Fibroblast of upper back skin (primary cell): ENCODE measurements around the gene XPO1.
"Not testable (repeated sequence)": the region's sequence is repeated elsewhere in the genome, so short reads cannot be mapped to it uniquely, and the experiment has no call there.

ENCODE experiments used
- DNase-seq: peaks from one replicate; pipeline ENCODE4 v3.0.0-alpha.2; 2013

XPO1 gene

DNA sequence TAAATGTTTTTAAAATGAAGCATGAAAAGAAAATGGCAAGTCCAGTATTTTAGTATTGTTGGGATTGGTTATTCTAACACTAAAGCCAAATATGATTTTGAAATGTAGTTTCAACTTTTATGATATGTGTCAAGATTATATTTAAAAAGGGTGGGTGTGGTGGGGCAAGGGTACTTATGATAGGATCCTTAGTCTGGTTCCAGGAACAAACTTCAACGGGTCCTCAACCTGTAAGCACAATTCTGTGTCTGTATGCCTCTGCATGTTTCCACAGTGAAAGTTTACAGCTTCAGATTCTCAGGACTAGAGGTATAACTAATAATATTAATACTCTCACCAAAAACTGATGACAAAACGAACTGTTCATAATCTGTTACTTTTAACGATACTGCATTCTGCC is 73.1 kb downstream of the XPO1 start:
- DNase-seq, result no peak

DNA sequence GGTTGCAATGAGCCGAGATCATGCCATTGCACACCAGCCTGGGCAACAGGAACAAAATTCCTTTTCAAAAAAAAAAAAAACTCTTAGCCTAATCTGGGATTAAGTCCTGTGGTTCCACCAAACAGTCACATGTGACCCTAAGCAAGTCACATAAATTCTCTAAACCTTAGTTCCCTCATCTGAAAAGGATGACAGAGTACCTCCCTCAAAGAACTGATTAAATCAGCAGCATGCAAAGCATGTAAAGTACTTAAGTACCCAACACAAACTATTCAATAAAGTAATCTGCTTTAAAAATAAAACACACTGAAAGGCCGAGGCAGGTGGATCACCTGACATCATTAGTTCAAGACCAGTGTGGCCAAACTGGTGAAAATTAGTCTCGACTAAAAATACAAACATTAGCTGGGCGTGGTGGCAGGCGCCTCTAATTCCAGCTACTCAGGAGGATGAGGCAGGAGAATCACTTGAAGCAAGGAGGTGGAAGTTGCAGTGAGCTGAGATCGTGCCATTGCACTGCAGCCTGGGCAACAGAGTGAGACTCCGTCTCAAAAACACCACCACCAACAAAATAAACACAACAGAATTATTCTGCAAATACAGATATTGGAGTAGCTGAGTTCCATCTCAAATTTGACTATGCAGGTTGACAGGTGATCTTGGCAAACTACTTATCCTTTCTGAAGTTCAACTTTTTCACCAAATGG is 74.2 kb downstream of the XPO1 start:
- DNase-seq, result no peak

DNA sequence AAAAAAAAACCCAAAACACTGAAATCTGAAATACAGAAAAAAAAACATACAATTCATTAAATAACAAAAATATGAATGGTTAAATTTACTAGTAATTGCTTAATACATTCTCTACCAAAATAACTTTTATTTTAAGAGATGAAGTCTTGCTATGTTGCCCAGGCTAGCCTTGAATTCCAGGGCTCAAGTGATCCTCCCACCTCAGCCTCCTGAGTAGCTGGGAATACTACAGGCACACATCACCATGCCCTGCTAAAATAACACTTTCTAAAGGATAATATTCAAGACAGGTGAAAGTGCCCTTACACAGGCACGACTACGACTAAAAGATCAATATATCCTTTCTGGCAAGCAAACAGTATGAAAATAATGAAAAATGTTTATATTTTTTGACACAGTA is 76.8 kb downstream of the XPO1 start:
- DNase-seq, result no peak

DNA sequence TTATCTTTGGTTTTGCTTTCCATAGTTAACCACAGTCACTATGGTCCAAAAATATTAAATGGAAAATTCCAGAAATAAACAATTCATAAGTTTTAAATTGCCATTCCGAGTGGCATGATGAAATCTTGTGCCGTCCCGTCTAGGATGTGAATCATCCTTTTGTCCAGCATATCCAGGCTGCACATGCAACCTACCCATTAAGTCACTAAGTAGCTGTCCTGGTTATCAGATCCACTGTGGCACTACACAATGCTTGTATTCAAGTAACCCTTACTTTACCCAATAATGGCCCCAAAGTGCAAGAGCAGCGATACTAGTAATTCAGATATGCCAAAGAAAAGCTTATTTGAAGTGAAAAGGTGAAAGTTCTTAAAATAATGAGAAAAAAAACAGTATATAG is 78.0 kb downstream of the XPO1 start:
- DNase-seq, result peak; percentile 74

DNA sequence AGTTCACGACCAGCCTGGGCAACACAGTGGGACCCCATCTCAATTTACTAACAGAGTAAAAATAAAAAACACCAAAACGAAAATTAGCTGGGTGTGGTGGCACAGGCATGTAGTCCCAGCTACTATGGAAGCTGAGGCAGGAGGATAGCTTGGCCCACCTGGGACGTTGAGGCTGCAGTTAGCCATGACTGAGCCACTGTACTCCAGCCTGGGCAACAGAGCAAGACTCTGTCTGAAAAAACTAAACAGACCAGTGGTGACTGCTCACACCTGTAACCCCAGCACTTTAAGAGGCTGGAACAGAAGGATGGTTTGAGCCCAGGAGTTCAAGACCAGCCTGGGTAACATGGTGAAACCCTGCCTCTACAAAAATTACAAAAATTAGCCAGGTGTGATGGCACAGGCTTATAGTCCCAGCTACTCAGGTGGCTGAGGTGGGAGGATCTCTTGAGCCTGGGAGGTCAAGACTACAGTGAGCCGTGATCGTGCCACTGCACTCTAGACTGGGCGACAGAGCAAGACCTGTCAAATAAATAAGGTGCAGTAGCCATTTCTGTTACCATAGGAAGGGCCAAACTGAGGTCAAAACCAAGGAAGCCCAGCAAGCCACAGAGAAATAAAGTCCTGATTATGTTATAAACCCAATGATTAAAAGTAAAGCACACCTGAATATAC is 81.3 kb downstream of the XPO1 start:
- DNase-seq, result no peak

DNA sequence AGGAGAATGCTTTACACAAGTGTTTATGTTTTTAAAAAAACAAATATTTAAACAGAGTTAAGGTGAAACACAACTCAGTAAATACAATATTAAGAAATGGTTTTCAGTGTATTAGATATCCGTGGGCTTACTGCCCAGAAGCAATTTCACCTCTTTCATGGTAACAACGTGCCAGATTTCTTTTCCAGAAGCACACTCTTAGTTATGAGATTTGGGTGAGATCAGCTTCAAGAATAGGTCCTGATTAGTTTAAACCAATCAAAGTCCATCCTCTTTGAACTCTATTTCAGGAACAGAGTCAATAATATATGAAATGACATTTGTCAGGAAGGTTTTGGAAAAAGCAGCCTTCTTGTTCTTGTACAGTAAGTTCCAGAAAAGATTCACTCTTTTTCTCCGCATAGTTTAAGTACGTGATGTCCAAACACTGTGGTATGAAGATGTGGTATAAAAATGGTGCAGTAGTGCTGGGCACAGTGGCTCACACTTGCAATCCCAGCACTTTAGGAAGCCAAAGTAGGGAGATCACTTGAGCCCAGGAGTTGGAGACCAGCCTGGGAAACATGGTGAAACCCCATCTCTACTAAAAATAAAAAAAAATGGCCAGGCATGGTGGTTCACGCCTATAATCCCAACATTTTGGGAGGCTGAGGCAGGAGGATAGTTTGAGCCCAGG is 81.9 kb downstream of the XPO1 start:
- DNase-seq, result no peak

DNA sequence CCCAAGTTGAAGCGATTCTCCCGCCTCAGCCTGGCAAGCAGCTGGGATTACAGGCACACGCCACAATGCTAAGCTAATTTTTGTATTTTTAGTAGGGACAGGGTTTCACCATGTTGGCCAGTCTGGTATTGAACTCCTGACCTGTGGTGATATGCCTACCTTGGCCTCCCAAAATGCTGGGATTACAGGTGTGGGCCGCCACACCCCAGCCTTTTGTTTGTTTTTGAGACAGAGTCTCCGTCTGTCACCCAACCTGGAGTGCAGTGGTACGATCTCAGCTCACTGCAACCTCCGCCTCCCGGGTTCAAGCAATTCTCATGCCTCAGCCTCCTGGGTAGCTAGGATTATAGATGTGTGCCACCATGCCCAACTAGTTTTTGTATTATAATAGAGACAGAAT is 83.2 kb downstream of the XPO1 start:
- not testable (repeated sequence) for DNase-seq

DNA sequence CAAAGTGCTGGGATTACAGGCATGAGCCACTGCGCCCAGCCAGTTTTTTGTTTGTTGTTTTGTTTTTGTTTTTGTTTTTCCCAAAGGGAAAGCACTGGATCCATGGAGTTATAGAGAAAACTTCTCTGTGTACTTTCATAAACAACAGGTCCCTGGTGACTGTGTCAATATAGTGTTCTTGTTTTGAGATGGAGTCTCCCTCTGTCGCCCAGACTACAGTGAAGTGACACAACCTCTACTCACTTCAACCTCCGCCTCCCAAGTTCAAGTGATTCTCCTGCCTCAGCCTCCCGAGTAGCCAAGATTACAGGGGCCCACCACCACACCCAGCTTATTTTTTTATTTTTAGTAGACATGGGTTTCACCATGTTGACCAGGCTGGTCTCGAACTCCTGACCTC is 83.8 kb downstream of the XPO1 start:
- no peak for DNase-seq

DNA sequence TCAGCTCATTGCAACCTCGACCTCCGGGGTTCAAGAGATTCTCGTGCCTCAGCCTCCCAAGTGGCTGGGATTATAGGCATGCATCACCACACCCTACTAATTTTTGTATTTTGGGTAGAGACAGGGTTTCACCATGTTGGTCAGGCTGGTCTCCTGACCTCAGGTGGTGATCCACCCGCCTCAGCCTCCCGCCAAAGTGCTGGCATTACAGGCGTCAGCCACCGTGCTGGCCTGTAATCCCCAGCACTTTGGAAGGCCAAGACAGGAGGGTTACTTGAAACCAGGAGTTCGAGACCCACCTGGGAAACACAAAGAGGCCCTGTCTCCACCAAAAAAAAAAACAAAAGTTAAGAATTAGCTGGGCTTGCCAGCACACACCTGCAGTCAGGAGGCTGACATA is 85.8 kb downstream of the XPO1 start:
- no peak for DNase-seq

DNA sequence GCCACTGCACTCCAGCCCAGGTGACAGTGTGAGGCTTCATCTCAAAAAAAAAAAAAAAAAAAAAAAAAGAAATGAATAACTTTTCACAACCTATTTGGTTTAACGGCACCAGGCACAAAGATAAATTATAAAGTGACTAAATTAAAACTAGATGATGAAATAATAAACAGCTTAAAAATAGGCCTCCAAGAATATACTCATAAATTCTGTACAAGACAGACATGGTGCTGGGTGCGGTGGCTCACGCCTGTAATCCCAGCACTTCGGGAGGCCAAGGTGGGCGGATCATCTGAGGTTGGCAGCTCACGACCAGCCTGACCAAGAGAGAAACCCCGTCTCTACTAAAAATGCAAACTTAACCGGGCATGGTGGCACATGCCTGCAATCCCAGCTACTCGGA is 87.0 kb downstream of the XPO1 start:
- no peak for DNase-seq

DNA sequence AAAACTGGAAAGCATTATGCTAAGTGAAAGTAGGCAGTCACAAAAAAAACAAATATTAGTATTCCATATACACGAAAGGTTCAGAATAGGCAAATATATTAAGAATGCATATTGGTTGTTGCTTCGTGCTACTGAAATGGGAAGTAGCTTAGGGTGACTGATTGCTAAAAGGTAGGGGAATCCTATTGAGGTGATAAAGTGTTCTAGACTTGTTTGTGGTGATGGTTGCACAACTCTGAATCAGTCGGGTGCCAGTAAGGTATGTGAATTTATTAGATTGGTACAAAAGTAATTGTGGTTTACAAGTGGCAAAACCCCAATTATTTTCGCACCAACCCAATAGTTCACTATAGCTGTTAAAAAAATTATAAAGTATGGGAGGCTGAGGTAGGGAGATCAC is 88.0 kb downstream of the XPO1 start:
- DNase-seq, result no peak

DNA sequence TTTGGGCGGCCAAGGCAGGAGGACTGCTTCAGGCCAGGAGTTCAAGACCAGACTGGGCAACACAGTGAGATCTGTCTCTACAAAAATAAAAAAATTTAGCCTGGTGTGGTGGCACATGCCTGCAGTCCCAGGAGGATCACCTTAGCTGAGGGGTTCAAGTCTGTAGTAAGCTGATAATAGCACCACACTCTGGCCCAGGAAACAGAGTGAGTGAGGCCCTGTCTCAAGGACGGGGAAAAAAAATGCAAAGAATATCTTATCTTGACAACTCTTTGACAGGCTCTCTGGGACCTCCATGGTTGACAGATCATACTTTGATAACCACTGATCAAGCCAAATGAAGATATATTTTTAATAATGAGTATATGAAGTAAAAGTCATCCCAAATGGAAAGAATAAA is 89.9 kb downstream of the XPO1 start:
- DNase-seq, result no peak

DNA sequence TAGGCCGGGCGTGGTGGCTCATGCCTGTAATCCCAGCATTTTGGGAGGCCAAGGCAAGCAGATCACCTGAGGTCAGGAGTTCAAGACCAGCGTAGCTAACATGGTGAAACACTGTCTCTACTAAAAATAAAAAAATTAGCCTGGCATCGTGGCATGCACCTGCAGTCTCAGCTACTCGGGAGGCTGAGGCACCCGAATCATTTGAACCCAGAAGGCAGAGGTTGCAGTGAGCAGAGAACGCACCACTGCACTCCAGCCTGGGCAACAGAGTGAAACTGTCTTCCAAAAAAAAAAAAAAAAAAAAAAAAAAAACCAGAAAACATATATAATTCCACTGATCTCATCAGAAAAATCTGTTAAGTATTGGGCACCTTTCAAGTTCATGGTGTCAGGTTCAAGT is 91.2 kb downstream of the XPO1 start:
- not testable (repeated sequence) for DNase-seq

DNA sequence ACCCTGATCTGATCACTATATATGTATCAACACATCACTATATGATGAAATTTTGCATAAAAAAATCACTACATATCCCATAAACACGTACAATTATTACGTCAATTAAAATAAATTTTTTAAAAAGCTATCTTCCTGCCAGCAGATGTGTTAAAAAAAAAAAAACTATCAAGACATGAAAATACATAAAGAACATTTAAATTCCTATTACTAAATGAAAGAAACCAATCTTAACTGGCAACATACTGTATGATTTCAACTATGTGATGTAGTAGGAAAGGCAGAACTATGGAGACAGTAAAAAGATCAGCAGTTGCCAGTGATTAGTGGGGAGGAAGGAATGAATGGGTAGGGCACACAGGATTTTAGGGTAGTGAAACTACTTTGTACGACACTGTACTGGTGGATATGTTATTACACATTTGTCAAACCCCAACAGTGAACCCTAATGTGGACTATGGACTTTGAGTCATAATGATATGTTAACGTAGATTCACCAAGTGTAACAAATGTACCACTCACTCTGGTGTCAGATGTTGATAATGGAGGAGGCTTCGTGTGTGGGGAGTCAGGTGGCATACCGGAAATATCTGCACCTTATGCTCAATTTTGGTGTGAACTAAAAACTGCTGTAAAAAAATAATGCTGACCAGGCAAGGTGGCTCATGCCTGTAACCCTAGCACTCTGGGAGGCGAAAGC is 94.7 kb downstream of the XPO1 start:
- DNase-seq, result no peak

DNA sequence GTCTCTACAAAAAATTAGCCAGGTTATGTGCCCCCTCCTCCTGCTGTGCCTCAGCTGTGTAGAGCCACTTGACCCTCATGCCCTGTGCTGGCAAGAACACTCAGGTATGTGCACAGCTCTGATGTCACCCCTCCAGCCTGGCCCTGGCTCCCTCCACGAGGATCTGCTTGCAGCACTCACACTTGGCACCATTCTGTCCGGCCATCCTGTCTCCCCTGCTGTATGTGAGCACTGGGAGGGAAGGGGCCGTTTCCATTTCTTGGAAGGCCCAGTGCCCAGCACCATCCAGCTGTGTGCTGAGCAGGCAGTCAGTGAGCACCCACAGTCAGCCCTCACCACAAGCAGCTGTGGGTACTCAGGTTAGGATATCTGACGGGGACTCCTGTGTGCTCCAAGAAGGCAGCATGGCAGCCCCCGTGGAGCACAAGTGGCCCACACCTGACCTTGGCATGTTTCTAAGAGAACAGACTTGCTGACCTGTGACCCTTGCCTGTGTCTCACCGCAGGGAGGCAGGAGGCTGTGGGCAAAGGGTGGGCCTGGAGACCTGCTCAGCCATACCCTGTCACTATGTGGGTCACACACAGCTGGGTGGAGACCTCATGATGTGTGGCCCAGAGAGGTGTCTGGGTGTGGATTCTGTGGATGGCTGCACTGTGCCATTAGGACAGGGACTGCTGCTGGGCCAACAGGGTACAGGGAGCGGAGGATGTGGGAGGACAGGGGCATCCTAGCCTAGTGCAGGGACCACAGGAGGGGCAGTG is 98.7 kb downstream of the XPO1 start:
- no peak for DNase-seq

DNA sequence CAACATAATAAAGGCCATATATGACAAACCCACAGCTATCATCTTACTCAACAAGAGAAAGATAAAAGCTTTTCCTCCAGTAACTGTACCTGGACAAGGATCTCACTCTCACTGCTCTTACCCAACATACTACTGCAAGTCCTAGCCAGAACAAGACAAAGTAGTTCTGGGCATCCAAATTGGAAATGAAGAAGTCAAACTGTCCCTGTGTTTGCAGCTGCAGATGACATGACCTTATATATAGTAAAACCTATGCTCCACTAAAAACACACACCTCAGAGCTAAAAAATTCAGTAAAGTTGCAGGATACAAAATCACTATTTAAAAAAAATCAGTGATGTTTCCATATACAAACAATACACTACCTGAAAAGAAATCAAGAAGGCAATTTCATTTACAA is 99.5 kb downstream of the XPO1 start:
- DNase-seq, result no peak

DNA sequence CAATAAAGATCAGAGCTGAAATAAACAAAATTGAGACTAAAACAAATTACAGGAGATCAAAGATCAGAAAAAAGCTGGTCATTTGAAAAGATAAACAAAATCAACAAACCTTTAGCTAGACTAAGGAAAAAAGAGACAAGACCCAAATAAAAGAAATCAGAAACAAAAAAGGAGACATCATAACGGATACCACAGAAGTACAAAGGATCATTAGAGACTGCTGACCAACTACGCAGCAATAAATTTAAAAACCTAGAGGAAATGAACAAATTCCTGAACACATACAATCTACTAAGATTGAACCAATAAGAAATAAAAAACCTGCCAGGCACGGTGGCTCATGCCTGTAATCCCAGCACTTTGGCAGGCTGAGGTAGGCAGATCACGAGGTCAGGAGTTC is 101.0 kb downstream of the XPO1 start:
- DNase-seq, result no peak

DNA sequence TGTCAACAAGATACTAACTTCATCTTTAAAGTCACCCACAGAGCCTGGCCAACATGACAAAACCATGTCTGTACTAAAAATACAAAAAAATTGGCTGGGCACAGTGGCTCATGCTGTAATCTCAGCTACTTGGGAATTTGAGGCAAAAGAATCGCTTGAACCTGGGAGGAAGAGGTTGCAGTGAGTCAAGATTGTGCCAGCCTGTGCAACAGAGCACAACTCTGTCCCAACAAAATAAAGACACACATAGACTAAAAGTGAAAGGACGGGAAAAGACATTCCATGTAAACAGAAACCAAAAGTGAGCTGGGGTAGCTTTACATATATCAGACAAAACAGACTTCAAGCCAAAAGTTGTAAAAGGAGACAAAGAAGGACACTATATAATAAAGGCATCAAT is 102.1 kb downstream of the XPO1 start:
- no peak for DNase-seq

DNA sequence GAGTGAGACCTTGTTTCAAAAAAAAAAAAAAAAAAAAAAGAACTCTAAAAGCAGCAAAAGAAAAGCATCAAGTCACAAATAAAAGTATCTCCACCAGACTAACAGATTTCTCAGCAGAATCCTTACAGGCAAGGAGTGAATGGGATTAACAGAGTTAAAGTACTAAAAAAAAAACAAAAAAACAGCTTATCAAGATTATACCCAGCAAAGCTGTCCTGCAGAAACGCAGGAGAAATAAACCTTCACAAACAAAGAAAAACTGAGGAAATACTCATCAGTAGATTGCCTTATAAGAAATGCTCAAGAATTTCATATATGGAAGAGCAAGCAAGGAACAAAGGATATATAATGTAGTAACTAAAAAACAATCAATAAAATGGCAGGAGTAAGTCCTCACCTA is 102.9 kb downstream of the XPO1 start:
- DNase-seq, result no peak

DNA sequence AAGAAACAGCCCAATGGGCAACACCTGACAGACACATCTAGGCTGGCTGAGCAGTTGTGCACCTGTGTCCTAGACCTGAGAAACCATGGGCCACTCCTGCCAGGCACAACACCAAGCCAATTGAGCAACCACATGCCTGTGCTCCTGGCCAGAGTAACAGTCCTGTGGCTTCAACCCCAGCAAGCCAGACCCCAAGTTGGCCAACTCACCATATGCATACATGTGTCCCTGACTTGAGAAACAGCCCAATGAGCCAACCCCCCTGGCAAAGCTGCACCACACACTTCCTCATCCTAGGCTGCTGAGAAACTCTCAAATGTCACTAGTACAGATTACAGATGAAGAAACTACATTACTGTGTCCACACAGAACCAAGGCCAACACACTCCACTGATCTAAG is 103.8 kb downstream of the XPO1 start:
- no peak for DNase-seq

DNA sequence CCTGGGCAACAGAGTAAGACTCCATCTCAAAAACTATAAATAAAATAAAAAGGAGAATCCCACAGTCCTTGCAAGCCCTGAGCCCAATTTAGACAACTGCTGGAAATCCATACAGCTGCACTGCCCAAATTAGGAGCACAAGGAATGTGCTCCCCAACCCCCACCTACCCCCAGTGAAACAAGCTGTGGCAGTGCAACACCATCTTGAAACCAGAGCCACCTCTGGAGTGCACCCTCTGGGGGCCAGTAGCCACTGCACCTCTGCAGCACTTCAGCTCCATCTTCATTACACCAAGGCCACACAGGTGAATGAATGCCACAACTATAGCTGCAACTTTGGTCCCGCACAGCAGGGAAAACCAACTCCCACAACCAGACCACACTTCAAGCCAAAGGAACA is 104.5 kb downstream of the XPO1 start:
- DNase-seq, result no peak

DNA sequence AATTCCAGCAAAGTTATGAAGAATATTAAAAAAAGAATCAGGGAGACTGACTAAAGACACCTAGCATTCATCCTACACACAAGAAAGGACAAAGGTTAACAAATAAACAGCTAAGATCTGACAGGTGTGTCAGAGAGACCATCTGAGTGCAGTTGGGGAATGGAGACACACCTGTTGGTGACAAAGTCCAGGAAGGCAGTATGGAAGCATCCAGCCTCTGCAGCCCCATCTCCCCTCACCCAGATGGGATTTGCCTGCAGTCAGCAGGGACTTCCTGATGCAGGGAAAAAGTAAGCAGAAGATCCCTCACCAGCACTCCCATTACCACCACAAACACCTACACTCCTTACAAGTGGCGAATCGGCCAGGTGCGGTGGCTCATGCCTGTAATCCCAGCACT is 105.2 kb downstream of the XPO1 start:
- no peak for DNase-seq

DNA sequence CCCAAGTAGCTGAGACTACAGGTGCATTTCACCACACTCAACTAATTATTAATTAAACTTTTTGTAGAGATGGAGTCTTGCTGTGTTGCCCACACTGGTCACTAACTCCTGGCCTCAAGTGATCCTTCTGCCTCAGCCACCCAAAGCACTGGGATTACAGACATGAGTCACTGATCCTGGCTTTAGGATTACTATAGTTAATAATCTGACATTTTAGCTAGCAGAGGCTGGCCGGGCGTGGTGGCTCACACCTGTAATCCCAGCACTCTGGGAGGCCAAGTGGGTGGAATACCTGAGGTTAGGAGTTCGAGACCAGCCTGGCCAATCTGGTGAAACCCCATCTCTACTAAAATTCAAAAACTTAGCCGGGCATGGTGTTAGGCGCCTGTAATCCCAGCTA is 106.8 kb downstream of the XPO1 start:
- no peak for DNase-seq
